CD14-positive monocyte (primary cell): ENCODE measurements around the gene CAMK1D. TPM values are rescaled to one million over a fixed set of nuclear protein-coding genes. Genes with fewer than 3 reads are reported as not detected.

ENCODE experiments used
- DNase-seq, 3 donors: peaks; one replicate each; pipeline ENCODE4 v3.0.0-alpha.2; 2011 to 2022
- H2AFZ ChIP-seq: 2 replicates; pipeline ENCODE4 v1.6.0; 2012; ENCODE audit warnings: mild to moderate bottlenecking, low read depth, low read length, inconsistent platforms; ENCODE audit not compliant: insufficient read depth, poor library complexity, severe bottlenecking
- H3K27ac ChIP-seq, 2 donors: 1 replicate in 1 of 2; 2 replicates in 1 of 2; pipeline ENCODE4 v1.5.1; 2012 to 2013; ENCODE audit warnings: low read length in 2 of 2, control low read depth in 1 of 2, inconsistent platforms in 1 of 2, low read depth in 1 of 2, mild to moderate bottlenecking in 1 of 2
- H3K27me3 ChIP-seq, 2 donors: one replicate each; pipeline versions ENCODE4 v1.6.0 to v1.6.1; 2011 to 2013; ENCODE audit warnings: low read length in 2 of 2; ENCODE audit not compliant: control insufficient read depth in 2 of 2, insufficient read depth in 2 of 2
- H3K36me3 ChIP-seq, 2 donors: replicated peaks in 1 of 2; 1 replicate in 1 of 2; 2 replicates in 1 of 2; pipeline versions ENCODE4 v1.5.1 to v1.6.1; 2012 to 2013; ENCODE audit warnings: low read length in 2 of 2, control low read depth in 1 of 2, inconsistent platforms in 1 of 2, mild to moderate bottlenecking in 1 of 2; ENCODE audit not compliant: insufficient read depth in 2 of 2, control insufficient read depth in 1 of 2
- H3K4me1 ChIP-seq, 2 donors: 1 replicate in 1 of 2; 2 replicates in 1 of 2; pipeline versions ENCODE4 v1.5.1 to v1.6.1; 2012 to 2013; ENCODE audit warnings: low read length in 2 of 2, control low read depth in 1 of 2, inconsistent platforms in 1 of 2, mild to moderate bottlenecking in 1 of 2, moderate library complexity in 1 of 2; ENCODE audit not compliant: insufficient read depth in 2 of 2, control insufficient read depth in 1 of 2
- H3K4me2 ChIP-seq: replicated peaks from 2 replicates; pipeline ENCODE3; 2012; ENCODE audit warnings: low read length, moderate library complexity, mild to moderate bottlenecking; ENCODE audit not compliant: poor library complexity, severe bottlenecking; ENCODE audit errors: extremely low read depth
- H3K4me3 ChIP-seq, 3 experiments: fragments of 200-600 bp in 1 of 3; sonication (generic) in 1 of 3; replicated peaks in 1 of 3; 1 replicate in 2 of 3; 2 replicates in 1 of 3; pipeline ENCODE4 v1.5.1; 2011 to 2013; ENCODE audit warnings: low read length in 3 of 3, mild to moderate bottlenecking in 3 of 3, control low read depth in 2 of 3, low read depth in 2 of 3, inconsistent platforms in 1 of 3, moderate library complexity in 1 of 3
- H3K79me2 ChIP-seq: 2 replicates; pipeline ENCODE4 v1.6.0; 2012; ENCODE audit warnings: mild to moderate bottlenecking, control low read depth, inconsistent platforms, low read length, moderate library complexity; ENCODE audit not compliant: insufficient read depth
- H3K9ac ChIP-seq: 2 replicates; pipeline ENCODE4 v1.6.0; 2017; ENCODE audit warnings: low read length, mild to moderate bottlenecking; ENCODE audit not compliant: insufficient read depth, poor library complexity, severe bottlenecking
- H3K9me3 ChIP-seq, 2 donors: replicated peaks in 1 of 2; 1 replicate in 1 of 2; 2 replicates in 1 of 2; pipeline versions ENCODE4 v1.5.1 to v1.6.1; 2012 to 2013; ENCODE audit warnings: low read length in 2 of 2, control low read depth in 1 of 2; ENCODE audit not compliant: control insufficient read depth in 1 of 2, insufficient read depth in 1 of 2
- H4K20me1 ChIP-seq: 2 replicates; pipeline ENCODE4 v1.6.0; 2012; ENCODE audit warnings: mild to moderate bottlenecking, low read length, control low read depth, moderate library complexity; ENCODE audit not compliant: insufficient read depth
- H3K27ac Mint-ChIP-seq, 7 donors: one replicate each; pipeline ENCODE4 v1.8.0; 2020; ENCODE audit warnings: mild to moderate bottlenecking in 7 of 7, mixed read lengths in 7 of 7, moderate library complexity in 6 of 7, inconsistent platforms in 2 of 7
- H3K27me3 Mint-ChIP-seq, 3 donors: one replicate each; pipeline ENCODE4 v1.8.0; 2021 to 2022; ENCODE audit warnings: low read depth in 3 of 3, mild to moderate bottlenecking in 3 of 3, mixed read lengths in 3 of 3, moderate library complexity in 3 of 3, inconsistent platforms in 1 of 3
- H3K36me3 Mint-ChIP-seq, 2 donors: one replicate each; pipeline ENCODE4 v1.8.0; 2020; ENCODE audit warnings: mixed read lengths in 2 of 2, inconsistent platforms in 1 of 2, mild to moderate bottlenecking in 1 of 2
- H3K4me1 Mint-ChIP-seq: one replicate; pipeline ENCODE4 v1.8.0; 2020; ENCODE audit warnings: mild to moderate bottlenecking, mixed read lengths
- H3K4me3 Mint-ChIP-seq, 2 donors: one replicate each; pipeline ENCODE4 v1.8.0; 2020; ENCODE audit warnings: mild to moderate bottlenecking in 2 of 2, mixed read lengths in 2 of 2, moderate library complexity in 1 of 2
- H3K9me3 Mint-ChIP-seq, 7 donors: one replicate each; pipeline ENCODE4 v1.8.0; 2020 to 2022; ENCODE audit warnings: mixed read lengths in 7 of 7, mild to moderate bottlenecking in 6 of 7, moderate library complexity in 6 of 7, inconsistent platforms in 2 of 7
- WGBS: methylation state at CpG from one replicate; pipeline ENCODE4 v1.1.5; 2013; ENCODE audit warnings: missing lambda C conversion rate; ENCODE audit not compliant: insufficient coverage; 5-methylcytosine and 5-hydroxymethylcytosine counted together
- intact Hi-C, 2 donors: fragments of 100-400 bp; cut with micrococcal nuclease; formaldehyde crosslinking; loops; one replicate each; pipeline versions ENCODE4 v1.15.0 to v1.15.1; 2023
- polyA plus RNA-seq, 3 donors: library from polyadenylated mRNA; depleted of rRNA in 1 of 3; unstranded in 2 of 3; stranded (reverse) in 1 of 3; fragments of 300-500 nt in 2 of 3; fragments of >200 nt in 1 of 3; fragmentation: Illumina TruSeq in 2 of 3; gene quantifications; 1 replicate in 2 of 3; 2 replicates in 1 of 3; pipeline ENCODE4 v1.2.3, GENCODE V29; 2012 to 2021
- TF ChIP-seq, protein P1 (sequence below): fragments of 200-600 bp; IDR thresholded peaks from one replicate; pipeline ENCODE4 v1.8.0; 2022; ENCODE audit warnings: antibody characterized with exemption, mild to moderate bottlenecking

CAMK1D gene
- polyA plus RNA-seq, 3 donors: 6.7 to 11.8 (median 7.1) TPM

DNA sequence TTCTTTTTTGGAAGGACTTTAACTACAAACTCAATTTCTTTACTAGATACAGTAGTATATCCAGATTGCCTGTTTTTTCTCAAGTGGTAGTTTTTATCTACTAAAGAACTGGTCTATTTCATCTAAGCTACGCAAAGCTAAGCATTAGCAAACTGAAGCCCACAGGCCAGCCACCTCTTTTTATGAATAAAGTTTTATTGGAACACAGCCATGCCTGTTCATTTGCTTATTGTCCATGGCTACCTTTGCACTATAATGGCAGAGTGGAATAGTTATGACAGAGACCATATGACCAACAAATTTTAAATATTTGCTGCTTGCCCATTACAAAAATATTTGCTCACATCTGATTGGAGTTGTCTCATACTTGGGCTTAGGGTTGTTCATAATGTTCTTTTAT, 168.7 kb downstream of the CAMK1D start:
- H4K20me1 ChIP-seq: peaks cover 35% of the 10 kb centered on the region
- intact Hi-C loops: no loop called here

DNA sequence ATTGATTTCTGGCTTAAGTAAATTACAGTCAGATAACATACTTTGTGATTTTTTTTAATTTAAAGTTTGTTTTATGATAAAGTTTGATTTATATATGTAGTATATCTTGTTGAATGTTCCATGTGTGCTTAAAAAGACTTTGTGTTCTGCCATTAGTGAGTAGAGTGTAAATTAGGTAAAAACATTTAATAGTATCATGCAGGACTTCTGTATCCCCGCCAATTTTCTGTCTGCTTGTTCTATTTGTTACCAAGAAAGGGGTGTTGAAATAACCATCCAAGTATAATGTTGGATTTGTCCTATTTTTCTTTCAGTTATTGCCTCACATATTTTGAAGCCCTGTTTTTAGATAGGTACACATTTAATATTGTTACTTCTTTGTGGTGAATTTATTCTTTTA, 172.1 kb downstream of the CAMK1D start:
- TF ChIP-seq, protein P1, sequence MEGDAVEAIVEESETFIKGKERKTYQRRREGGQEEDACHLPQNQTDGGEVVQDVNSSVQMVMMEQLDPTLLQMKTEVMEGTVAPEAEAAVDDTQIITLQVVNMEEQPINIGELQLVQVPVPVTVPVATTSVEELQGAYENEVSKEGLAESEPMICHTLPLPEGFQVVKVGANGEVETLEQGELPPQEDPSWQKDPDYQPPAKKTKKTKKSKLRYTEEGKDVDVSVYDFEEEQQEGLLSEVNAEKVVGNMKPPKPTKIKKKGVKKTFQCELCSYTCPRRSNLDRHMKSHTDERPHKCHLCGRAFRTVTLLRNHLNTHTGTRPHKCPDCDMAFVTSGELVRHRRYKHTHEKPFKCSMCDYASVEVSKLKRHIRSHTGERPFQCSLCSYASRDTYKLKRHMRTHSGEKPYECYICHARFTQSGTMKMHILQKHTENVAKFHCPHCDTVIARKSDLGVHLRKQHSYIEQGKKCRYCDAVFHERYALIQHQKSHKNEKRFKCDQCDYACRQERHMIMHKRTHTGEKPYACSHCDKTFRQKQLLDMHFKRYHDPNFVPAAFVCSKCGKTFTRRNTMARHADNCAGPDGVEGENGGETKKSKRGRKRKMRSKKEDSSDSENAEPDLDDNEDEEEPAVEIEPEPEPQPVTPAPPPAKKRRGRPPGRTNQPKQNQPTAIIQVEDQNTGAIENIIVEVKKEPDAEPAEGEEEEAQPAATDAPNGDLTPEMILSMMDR: no peak
- no peak for DNase-seq
- H3K27ac ChIP-seq: no peak overlapping the region
- no peak overlapping the region for H3K4me3 ChIP-seq
- H3K9me3 Mint-ChIP-seq: peaks cover 8 to 33% (median 25%) of the 10 kb centered on the region in 7 donors
- H3K79me2 ChIP-seq: no peaks in the 10 kb centered on the region
- WGBS: no CpG with 5 or more reads among the region's 1 CpG
- H3K4me3 Mint-ChIP-seq: no peak overlapping the region
- H3K27me3 ChIP-seq: no peaks in the 10 kb centered on the region
- peaks cover 0 to 10% of the 10 kb centered on the region in 2 donors for H3K9me3 ChIP-seq
- intact Hi-C loops: no loop called here
- no peaks in the 10 kb centered on the region for H3K4me1 Mint-ChIP-seq
- H3K4me2 ChIP-seq: no peak overlapping the region
- H3K36me3 Mint-ChIP-seq: no peaks in the 10 kb centered on the region
- H3K4me1 ChIP-seq: no peaks in the 10 kb centered on the region
- H3K9ac ChIP-seq: no peak overlapping the region
- H3K27me3 Mint-ChIP-seq: no peaks in the 10 kb centered on the region
- no peaks in the 10 kb centered on the region for H3K36me3 ChIP-seq
- no peak overlapping the region for H3K27ac Mint-ChIP-seq
- H4K20me1 ChIP-seq: peaks cover 13% of the 10 kb centered on the region
- no peak overlapping the region for H2AFZ ChIP-seq

More for the DNA sequence above, 168.7 kb downstream of the CAMK1D start:
- Histone ChIP-seq H3K4me1 (no peaks in the 10 kb centered on the region), H2AFZ (no peak overlapping the region), H3K27me3 (no peaks in the 10 kb centered on the region), H3K27ac (no peak overlapping the region), H3K36me3 (no peaks in the 10 kb centered on the region), H3K9ac (no peak overlapping the region), H3K4me3 (no peak overlapping the region), H3K4me2 (no peak overlapping the region), H3K9me3 (no peaks in the 10 kb centered on the region), H3K79me2 (no peaks in the 10 kb centered on the region)
- peaks cover 1 to 14% (median 12%) of the 10 kb centered on the region in 7 donors for H3K9me3 Mint-ChIP-seq
- DNase-seq: no peak
- WGBS: no CpG with 5 or more reads among the region's 1 CpG
- no peak overlapping the region for H3K4me3 Mint-ChIP-seq
- no peak overlapping the region for H3K27ac Mint-ChIP-seq
- peaks cover 0 to 2% (median 0%) of the 10 kb centered on the region in 3 donors for H3K27me3 Mint-ChIP-seq
- TF ChIP-seq, protein P1: no peak
- H3K4me1 Mint-ChIP-seq: no peaks in the 10 kb centered on the region
- H3K36me3 Mint-ChIP-seq: no peaks in the 10 kb centered on the region
